Stimulated activated CD4-positive, alpha-beta T cell treated with anti-CD3 and anti-CD28 coated beads, Interleukin-1b, Interleukin-23, amount 100 ng/mL, for 24 hours (primary cell): ENCODE data around the gene HGF.

Source experiments
- DNase-seq, 4 experiments: peaks; one replicate each; pipeline ENCODE4 v3.0.0-alpha.2; 2020; ENCODE audit warnings: low read depth in 4 of 4, low spot score in 1 of 4

HGF gene

DNA sequence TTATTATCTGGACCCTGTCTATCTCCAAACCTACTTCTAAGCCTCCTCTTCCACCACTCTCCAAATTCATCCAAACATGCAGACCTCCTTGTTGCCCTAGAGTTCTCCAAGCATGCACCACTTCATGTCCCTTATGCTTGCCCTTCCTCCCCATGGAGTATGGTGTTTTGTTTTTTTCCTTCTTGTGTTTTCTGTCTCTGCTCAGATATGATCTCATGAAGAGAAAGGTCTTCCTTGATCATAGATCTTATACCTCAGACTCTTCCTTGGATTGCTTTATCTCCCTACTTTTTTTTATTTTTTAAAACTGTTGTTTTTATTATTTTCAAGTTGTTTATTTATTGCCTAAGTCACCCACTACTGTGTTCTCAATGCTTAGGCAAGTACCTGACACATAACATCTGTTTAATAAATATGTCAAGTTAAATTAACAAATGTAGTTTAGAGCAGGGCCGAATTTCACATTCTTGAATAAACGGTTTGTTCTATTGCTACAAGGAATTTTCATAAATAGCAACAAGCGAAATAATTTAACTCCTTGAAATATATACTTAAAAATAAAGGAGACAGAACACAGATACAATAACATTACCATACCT lies 84.5 kb downstream of the HGF start:
- DNase-seq, result no peak

DNA sequence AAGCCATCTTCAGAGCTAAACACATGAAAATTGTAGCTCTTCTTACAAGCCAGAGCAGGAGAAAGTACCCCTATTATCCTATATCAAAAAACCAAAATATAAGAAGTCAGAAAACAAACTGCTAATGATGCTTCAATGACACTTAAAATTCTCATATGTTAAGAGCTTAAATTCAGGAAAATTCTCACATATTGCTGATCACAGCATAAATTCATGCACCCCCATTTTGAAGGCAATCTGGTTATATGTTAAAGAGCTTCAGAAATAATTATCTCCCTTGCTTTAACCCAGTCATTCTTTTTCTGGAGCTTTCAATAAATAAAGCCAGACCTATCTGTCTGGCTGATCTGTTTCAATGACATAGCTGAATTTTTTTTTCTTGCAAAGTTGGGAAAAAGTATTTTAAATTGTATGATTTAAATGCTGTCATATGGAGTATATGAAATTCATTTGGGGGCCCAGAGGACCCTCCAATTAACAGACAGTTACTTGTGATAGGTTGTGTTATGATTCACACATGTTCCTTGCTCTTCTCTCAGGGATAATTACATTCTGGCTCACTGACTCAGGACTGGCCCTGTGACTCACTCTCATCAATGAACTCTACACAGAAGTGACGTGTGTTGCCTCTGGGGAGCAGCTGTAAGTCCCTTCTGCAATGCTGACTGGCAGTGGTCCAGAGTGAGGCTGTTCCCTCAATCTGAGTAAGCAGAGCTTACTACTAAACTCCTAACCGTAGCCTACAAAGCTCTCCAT lies 85.2 kb downstream of the HGF start:
- no peak for DNase-seq

DNA sequence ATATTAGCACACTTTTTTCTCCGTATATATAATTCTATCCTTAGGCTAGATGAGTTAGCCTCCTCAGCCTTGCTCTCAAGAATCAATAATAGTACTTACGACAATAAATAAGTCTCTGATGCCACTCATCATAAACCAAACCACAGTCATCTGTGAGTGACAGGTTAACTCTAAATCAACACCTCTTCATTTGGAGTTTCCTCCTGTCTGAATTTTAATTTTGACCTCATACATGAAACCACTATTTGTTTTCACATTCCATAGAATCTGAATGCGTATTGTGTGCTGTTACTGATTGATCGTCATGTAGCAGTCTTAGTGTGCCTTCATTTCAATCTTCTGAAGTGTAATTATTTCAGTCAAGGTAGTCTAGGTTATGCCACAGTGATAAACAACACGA lies 85.8 kb downstream of the HGF start:
- DNase-seq, result no peak

DNA sequence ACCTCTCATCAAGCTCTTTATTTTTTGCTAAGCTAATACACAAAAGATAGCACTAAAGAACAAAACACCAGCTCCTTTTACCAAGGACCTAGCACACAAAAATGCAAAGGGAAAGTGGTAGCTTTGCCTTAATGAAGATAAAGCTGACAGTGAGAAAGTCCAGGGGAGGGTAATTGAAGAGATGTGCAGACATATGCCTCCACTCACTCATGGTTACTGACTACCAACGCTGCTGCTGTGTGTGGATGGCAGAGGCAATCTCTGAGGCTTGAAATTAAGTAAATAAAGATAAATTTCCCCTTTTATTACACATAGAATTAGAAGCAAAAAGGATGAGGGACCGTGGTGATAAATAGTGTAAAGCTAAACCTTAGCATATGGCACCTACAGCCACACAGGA lies 87.0 kb downstream of the HGF start:
- DNase-seq, result no peak

DNA sequence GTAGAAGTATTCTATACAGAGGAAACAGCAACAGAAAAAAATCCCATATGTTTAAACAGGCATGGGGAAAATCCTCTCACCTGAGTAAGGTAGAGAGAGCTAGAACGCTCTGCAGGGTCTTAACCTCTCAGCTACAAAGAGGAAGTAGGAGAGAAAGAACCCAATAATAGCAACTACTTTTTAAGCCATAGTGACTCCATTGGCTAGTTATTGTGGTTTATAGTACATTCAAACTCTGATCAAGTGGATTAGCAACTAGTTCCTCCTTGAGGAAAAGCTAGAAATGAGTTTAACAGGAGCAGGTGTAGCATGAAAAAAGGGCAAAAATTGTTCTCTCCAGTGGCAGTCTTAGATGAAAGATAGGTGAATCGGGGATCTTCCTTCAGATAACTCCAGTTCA lies 89.7 kb downstream of the HGF start:
- no peak for DNase-seq

DNA sequence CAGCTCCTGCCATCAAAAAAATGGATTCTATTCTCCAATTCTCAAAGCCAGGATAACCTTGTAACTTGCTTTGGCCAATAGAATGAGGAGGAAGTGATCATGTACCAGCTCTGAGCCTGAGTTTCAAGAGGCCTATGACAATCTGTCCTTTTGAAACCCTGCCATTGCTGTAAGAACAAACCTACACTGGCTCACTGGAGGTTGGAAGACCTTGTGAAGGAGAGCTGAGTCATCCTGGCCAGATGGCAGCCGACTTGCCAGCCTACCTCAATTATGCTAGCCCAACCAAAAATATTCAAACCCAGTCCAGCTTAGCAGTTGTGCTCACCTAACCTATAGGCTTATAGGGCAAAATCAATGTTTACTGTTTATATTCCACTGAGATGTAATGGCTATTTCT lies 93.0 kb downstream of the HGF start:
- no peak for DNase-seq

DNA sequence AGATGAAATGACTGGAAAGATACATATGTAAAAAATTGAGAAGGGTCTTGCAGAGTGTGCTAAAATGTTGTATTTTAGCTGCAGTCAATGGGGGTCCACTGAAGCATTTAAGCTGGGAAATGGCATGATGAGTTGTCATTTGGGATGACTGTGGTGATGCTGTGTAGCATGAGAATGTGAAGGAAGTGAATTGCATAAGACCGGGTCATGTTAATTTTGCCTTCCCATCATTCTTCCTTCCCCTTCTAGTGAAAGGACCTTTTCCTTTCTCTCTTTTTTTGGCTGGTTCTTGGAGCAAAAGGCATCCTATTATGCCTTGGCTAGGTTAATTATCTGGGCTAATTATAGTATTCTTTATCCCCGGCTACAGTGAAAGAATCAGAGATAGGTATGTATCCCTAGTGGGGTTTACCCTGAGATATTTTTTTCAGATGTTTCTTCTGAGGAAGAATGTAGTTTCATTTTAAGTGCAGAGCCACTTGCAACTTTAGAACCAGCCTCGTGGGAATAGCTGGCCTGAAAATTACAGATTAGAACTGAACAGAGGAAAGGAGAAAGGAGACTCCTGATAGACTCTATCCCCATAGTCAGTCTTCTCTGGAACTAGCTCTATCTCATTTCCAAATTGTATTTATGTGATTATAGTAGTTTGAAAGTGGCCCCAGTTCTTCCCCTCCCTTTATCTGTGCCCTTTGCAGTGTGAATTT lies 93.6 kb downstream of the HGF start:
- no peak for DNase-seq

DNA sequence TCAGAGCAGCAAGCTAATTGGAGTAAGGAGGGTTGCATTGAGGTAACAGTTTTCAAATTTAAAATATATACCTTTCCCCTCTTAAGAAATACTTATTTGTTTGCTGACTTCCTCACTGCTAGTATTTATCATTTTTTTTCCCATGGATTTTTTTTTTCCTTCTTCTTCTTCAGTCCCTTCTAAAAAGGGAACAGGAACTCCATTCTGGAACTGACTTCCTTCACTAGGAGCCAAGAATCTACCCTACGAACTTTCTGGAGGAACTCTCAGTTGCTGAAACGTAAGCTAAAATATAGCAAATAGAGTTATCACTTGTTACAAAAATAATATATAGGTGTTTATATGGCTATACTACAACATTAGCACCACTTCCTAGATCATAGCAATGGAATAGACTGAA lies 95.4 kb downstream of the HGF start:
- DNase-seq, result no peak

DNA sequence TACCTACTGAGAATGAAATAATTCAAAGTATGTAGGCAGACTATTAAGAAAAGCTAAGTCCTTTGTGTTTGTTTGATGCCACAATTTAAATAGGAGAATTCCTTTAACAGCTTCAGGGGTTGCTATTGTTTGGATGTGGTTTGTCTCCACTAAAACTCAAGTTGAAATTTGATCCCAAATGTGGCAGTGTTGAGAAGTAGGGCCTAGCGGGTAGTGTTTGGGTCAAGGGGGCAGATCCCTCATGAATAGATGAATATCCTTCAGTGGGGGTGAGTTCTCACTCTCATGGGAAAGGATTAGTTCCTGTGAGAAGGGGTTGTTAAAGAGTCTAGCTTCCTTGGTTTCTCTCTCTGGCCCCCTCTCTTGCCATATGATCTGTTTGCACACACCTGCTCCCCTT lies 97.0 kb downstream of the HGF start:
- no peak for DNase-seq

DNA sequence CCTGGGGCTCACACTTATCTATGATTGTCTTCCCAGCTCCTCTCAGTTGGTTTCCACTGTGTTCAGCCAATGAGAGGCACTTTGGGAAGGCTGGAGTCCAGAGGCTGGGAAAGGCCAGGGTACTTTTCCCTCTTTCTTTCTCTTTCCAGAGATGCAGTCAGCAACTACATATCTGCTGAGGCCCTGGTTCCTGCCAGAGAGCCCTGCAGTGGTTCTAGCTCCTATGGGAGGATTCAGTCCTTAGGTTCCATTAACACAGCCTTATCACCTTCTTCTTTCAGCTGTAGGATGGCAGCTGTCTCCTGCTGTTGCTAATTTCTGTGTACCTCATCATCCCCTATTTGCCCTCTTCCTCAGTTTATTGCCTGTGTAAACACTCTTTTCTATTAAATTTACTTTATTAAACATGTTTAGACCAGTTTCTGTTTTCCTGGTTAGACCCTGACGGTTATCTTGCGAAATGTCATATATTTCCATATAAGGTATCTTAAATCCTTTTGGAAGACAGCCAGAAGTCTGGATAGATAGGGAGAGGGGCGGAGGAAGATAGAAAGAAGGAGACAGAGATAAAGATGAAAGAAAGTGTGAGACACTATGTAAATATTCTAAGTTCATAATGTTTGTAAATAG lies 100.3 kb downstream of the HGF start:
- DNase-seq, result no peak

DNA sequence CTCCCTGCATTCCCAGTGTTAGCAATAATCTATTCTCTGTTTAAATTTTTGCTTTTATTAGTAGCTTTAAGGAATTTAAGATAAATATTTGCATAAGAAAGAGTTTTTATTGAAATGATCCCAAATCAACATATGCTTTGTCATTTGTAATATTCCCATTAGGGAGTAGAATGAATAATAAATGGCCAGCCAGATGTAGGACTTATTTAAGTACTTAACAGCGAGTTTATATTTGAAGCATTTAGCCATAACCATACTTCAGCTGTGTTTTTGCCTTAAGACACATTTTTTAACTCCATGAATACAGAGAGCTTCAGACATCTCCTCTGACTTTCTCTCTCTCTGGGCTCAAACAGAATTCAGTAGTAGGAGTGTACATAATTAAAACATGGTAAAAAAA lies 103.6 kb downstream of the HGF start:
- DNase-seq, result no peak

DNA sequence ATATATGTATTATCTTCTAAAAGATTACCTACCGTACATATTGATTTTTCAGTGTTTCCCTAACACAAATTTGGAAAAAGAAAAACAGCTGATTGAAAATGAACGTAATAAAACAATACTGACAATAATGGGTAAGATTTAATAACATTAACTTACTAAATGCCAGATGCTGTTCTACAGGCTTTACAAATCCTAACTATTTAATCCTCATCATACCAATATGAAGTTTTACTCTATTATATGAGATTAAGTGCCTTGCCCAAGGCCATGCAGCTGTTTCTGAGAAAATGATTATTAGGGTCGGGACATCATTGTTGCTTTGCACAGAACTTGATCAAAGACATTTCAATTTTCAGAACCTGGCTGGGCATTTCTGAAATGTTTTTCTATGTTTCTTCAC lies 104.6 kb downstream of the HGF start:
- no peak for DNase-seq

DNA sequence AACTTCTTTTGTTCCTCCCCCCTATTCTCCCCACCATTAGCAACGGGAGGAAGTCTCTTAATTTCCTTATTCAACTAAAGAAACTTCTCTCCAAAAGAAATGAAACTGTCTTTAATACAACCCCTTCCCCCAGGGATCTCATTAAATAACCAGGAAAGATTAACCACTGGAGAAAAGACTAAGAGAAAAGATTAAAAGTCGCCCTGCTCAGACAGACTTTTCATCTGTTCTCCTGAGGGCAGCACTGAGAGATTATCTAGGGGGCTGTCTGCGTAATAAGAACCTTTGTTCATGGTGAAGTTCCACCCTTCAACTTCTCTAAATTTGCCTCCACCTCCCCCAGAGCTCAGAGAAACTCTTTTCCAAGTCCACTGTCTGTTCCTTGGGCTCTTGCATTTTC lies 105.5 kb downstream of the HGF start:
- DNase-seq, result no peak

DNA sequence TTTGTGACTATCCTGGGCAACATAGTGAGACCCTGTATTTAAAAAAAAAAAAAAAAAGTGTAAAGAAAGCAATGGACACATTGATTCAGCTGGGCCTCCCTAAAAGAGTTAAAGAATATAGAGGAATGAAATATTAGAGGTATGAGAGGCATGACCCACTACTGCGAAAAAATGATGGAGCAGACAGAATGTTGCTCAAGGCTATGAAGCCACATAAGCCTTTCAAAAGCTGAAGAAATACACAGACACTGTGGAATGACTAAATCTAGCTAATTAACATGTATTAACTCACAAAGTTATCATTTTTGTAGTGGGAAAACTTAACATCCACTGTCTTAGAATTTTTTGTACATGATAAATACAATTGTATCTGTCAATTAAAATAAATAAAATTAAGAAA lies 107.3 kb downstream of the HGF start:
- no peak for DNase-seq

DNA sequence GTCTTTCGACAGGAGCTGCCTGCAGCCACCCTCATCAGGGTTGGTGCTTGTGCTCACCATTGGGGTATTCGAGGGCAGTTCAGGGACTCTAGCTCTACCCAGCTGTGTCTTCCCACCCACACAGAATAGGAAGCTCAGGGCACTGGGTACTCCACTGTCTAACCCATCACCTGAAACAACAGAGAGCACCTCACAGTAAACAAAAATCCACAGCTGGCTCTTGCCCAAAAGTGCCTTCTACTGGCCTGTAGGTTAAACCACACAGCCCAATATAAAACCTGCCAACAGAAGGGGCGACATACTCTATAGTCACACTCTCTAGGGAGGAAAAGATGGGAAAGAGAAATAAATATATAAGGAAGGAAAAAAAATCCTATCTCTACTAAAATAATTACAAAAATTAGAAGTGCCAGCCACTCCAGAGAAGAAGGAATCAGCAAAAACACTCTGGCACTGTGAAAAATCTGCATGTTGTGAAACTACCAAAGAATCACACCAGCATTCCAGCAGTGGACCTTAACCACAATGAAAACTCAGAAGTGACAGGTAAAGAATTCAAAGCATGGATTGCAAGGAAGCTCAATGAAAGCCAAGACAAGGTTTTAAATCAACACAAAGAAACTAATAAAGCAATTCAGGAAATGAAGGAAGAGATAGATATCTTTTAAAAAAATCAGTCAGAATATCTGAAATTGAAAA lies 110.0 kb downstream of the HGF start:
- no peak for DNase-seq

DNA sequence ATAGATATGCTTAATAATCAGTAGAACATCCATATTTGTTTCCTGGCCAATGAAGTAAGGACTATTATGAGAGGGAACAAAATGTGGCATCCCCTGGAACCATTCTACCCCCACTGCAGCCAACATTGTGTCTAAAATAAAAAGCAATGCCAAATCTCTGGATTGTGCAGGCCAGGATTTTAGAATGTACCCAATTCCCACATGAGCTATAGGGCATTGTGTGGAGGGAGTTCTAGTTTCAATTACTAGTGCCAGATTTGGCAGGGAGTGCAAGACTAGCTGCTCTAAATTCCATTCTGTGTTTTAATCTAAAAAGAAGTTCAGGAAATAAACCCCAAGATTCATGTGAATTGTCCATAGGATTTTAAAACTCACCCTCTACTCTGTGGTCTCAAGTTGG lies 112.3 kb downstream of the HGF start:
- no peak for DNase-seq

DNA sequence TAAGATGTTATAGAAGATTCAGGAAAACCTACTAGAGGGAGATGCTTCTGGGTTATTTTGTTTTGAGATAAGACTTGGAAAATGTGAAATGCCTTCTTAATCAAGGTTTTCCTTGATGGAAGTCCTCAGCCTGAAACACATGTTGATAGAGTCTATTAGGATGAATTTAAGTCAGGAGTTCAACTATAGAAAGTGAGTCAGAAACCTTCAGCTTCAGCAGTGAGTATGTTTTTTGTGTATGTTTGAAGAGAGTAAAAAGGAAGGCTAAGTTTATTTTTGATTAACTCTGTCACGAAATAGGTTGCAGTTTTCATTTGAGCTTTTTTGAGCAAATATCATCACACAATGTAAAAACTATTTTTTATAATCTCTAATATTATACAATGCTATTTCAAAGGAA lies 114.6 kb downstream of the HGF start:
- DNase-seq, result no peak

DNA sequence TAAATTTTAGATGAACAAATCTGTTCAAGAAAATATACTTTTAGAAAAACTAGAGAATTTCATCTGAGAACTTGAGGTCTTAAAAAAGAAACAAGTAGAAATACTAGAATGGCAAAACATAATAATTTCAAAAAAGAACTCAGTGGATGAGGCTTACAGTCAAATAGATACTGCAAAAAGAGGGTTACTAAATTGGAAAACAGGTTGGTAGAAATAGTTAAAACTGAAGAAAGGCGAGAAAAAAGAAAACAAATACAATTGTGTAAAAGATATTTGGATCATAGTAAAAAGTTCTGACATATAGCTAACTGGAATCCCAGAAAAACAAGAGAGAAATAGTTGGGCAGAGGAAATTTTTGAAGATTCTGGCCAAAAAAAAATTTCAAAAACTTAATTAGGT lies 117.6 kb downstream of the HGF start:
- DNase-seq, result no peak
